Measurements from ENCODE around the gene PYGM.
"Not testable (repeated sequence)": the region's sequence is repeated elsewhere in the genome, so short reads cannot be mapped to it uniquely, and the experiment has no call there.

Gene PYGM

GRCh38 chr11:64715110-64715509 lies 44.7 kb downstream of the PYGM start:
- no peak for DNase-seq

DNA sequence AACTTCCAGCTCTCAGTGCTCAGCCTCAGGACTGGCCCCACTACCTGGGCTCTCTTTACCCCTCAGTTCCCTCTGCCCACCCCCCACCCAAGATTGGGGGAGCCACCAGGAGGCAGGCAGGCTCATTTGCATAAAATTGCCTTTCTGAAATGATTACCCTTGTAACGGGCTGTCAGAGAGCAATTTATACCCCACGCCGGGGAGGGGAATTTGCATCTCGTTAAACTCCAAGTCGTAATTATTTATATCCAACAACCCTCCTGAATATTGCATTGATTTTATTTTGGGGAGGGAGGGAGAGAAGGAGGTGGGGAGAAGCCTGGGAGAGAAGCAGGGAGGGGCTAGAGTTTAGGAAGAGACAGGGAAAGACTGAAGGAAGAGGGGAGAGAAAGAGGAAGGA lies 45.1 kb downstream of the PYGM start:
- no peak for DNase-seq

DNA sequence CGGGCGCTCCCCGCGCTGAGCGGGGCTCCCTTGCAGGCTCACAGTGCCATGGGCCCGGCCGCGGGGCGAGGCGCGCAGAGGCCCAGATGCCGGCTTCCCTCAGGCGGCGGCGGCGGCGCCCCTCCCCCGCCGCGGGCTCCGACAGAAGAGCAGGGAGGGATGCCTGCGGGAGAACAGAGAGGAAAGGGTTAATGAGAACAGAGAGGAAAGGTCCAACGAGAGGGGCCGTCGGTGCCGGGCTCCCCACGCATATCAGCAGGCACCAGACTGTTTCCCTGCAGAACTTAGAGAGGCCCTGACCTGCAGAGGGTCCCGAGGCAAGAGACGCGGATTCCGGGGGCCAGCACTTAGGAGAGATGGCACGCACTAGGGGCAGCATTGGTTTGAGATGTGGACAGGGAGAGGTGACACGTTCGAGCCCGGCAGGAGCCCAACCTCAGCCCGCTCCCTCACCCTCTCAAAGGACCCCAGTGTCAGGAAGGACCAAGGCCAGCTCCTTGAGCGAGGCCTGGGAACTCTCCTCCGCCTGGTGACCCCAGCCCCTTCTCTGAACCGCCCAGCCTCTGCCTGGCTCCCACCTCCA lies 45.9 kb downstream of the PYGM start:
- DNase-seq: no peak

DNA sequence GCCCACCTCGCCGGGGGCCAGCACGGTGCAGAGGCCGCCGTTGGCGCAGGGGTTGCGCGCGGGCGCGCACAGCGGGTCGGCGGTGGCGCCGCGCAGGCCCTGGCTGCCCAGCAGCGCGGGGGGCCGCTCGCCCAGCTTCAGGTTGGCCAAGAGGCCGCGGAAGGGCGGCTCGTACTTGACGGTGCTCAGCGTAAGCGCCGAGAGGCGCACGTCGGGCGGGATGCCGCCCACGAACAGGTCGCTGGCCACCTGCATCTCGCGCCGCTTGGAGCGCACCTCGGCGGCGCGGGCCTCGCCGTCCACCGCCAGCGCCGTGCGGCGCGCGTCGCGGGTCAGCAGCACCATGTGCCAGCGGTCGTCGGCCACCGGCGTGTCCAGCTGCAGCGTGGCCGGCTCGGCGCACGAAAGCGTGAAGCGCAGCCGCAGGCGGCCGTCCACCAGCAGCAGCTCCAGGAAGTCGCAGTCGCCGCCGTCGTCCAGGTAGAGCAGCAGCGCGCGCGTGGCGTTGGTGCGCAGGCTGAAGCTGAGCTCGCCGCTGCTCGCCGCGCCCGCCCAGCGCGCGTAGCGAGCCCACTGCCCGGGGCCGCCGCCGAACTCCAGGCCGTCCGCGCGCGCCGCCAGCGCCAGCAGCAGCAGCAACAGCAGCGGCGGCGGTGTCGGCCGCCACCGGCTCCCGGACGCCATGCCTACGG lies 46.6 kb downstream of the PYGM start:
- no peak for DNase-seq

- no peak for DNase-seq
Measured at GRCh38 chr11:64712430-64713015, 47.3 kb downstream of the PYGM start.

DNA sequence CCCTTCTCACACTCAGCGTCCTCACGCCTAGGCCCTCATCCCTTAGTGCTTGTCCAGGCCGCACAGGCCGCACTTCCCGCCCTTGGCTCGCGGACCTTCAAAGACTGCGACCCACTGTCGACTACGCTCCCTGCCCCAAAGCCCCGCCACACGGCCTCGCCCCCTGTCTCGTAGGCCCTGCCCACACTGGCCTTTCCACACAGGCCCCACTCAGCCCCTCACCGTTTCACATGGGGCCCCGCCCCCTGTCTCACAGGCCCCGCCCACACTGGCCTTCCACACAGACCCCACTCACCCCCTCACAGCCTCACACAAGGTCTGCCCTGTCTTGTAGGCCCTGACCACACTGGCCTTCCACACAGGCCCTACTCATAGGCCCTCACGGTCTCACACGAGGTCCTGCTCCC lies 47.8 kb downstream of the PYGM start:
- DNase-seq: no peak

GRCh38 chr11:64711138-64711955 lies 48.4 kb downstream of the PYGM start:
- no peak for DNase-seq

GRCh38 chr11:64710418-64711137 lies 49.2 kb downstream of the PYGM start:
- no peak for DNase-seq

DNA sequence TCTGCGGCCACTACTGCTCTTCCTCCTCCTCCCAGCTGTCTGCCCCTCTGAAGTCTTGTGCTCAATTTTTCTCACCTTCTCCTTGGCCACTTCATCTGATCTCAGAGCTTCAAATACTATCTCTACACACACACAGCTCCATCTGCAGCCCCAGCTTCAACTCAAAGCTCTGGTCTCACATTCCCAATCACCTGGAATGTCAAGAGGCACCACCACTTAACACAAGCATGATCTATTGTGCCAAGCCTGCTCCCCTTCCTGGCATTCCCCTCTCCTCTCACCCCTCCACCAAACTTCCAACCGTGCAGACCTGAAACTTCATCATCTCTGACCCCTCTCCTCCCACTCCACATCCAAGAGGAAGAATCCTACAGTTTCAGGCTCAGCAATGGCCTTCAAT lies 54.3 kb downstream of the PYGM start:
- no peak for DNase-seq

GRCh38 chr11:64703048-64703447 lies 56.7 kb downstream of the PYGM start:
- no peak for DNase-seq

GRCh38 chr11:64701956-64702355 lies 57.8 kb downstream of the PYGM start:
- not testable (repeated sequence) for DNase-seq

GRCh38 chr11:64698427-64698826 lies 61.3 kb downstream of the PYGM start:
- DNase-seq: no peak

DNA sequence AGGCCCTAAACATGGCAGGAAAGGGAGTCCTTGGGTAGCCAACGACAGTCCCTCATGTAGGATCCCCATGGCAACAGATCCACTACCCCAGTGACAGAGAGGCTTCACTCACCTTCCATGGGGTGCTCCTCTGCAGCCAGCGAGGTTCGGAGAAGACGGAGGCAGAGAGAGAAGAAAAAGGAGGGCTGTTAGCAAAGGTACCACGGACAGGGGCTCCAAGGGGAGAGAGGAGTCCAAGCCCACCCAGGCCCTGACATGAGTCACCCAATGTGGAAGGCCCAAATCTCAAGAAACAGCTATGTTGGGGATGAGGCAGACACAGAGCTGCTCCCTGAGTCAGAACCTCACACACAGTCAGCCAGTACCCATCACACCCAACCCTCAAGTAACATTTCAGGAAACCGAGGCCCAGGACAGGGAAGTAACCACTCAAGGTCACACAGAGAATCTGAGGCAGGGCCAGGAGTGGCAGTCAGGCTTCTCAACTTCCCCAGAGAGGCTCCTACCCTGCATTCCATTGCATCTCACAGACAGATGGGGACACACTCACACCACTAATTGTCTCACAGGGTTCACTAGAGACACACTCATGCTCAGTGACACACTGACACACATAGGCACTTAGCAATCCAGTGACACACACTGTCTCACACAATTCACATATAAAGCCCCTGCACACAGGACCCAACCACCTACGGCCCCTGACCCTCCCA lies 62.0 kb downstream of the PYGM start:
- no peak for DNase-seq
